Cerebellar nuclear complex (tissue), 1 donor: ENCODE measurements around the gene BMP8A.
"Not testable (repeated sequence)": the region's sequence is repeated elsewhere in the genome, so short reads cannot be mapped to it uniquely, and the experiment has no call there.

Experiments used
- DNase-seq, 2 experiments: peaks; one replicate each; lab custom pipeline; 2025; lab: John Stamatoyannopoulos, UW

Gene BMP8A

GRCh38 chr1:39507230-39507928 is 15.9 kb downstream of the BMP8A start:
- DNase-seq: no peak

GRCh38 chr1:39508266-39508665 is 16.8 kb downstream of the BMP8A start:
- no peak for DNase-seq

GRCh38 chr1:39508857-39509305 is 17.4 kb downstream of the BMP8A start:
- no peak for DNase-seq

GRCh38 chr1:39509360-39510009 is 18.0 kb downstream of the BMP8A start:
- no peak for DNase-seq

- DNase-seq: not testable (repeated sequence)
Measured at GRCh38 chr1:39510570-39511186, 19.2 kb downstream of the BMP8A start.

GRCh38 chr1:39511477-39511876 is 20.0 kb downstream of the BMP8A start:
- not testable (repeated sequence) for DNase-seq

- not testable (repeated sequence) for DNase-seq
Measured at GRCh38 chr1:39512234-39512847, 20.9 kb downstream of the BMP8A start.

GRCh38 chr1:39514710-39515124 is 23.3 kb downstream of the BMP8A start:
- not testable (repeated sequence) for DNase-seq

- DNase-seq: not testable (repeated sequence)
Measured at GRCh38 chr1:39515131-39516086, 24.0 kb downstream of the BMP8A start.

GRCh38 chr1:39516841-39517240 is 25.4 kb downstream of the BMP8A start:
- not testable (repeated sequence) for DNase-seq

GRCh38 chr1:39517936-39518335 is 26.5 kb downstream of the BMP8A start:
- not testable (repeated sequence) for DNase-seq

- not testable (repeated sequence) for DNase-seq
Measured at GRCh38 chr1:39519376-39519775, 27.9 kb downstream of the BMP8A start.

- not testable (repeated sequence) for DNase-seq
Measured at GRCh38 chr1:39522221-39522620, 30.8 kb downstream of the BMP8A start.

- DNase-seq: no peak
Measured at GRCh38 chr1:39522661-39523567, 31.5 kb downstream of the BMP8A start.

GRCh38 chr1:39524171-39524570 is 32.7 kb downstream of the BMP8A start:
- DNase-seq: no peak

GRCh38 chr1:39524591-39525365 is 33.3 kb downstream of the BMP8A start:
- DNase-seq: no peak

GRCh38 chr1:39525366-39526165 is 34.1 kb downstream of the BMP8A start:
- DNase-seq: no peak

GRCh38 chr1:39526466-39527189 is 35.2 kb downstream of the BMP8A start:
- DNase-seq: no peak
